Stimulated activated CD8-positive, alpha-beta memory T cell treated with anti-CD3 and anti-CD28 coated beads, Interleukin-12 subunit alpha, Interleukin-12 subunit beta, amount 100 ng/mL, for 24 hours (primary cell): ENCODE measurements around the gene ACER3.
"Not testable (repeated sequence)": the region's sequence is repeated elsewhere in the genome, so short reads cannot be mapped to it uniquely, and the experiment has no call there.

Experiments used
- DNase-seq: peaks from one replicate; pipeline ENCODE4 v3.0.0-alpha.2; 2020; ENCODE audit errors: extremely low read depth

The ACER3 gene

GRCh38 chr11:77057938-77058474, 197.3 kb downstream of the ACER3 start:
- DNase-seq: no peak

GRCh38 chr11:77058900-77059299, 198.2 kb downstream of the ACER3 start:
- DNase-seq: no peak

- DNase-seq: no peak
Observed at GRCh38 chr11:77059806-77060205, 199.1 kb downstream of the ACER3 start.

GRCh38 chr11:77060234-77060633, 199.5 kb downstream of the ACER3 start:
- no peak for DNase-seq

GRCh38 chr11:77061258-77061657, 200.5 kb downstream of the ACER3 start:
- not testable (repeated sequence) for DNase-seq

- no peak for DNase-seq
Observed at GRCh38 chr11:77062924-77063323, 202.2 kb downstream of the ACER3 start.

- DNase-seq: no peak
Observed at GRCh38 chr11:77063407-77063806, 202.7 kb downstream of the ACER3 start.

GRCh38 chr11:77063861-77064260, 203.1 kb downstream of the ACER3 start:
- DNase-seq: no peak

GRCh38 chr11:77064648-77065217, 204.0 kb downstream of the ACER3 start:
- no peak for DNase-seq

GRCh38 chr11:77065878-77066228, 205.1 kb downstream of the ACER3 start:
- no peak for DNase-seq

- DNase-seq: peak; percentile 75
Observed at GRCh38 chr11:77066229-77067042, 205.7 kb downstream of the ACER3 start, which contains the start of gene CAPN5. CAPN5 (plus strand) TSS chr11:77066971; CDS start chr11:77084887, 17,916 bp downstream.

GRCh38 chr11:77067861-77068443, 207.2 kb downstream of the ACER3 start:
- DNase-seq: no peak

- no peak for DNase-seq
Observed at GRCh38 chr11:77068457-77069335, 208.0 kb downstream of the ACER3 start.

GRCh38 chr11:77069336-77069968, 208.7 kb downstream of the ACER3 start:
- DNase-seq: no peak

GRCh38 chr11:77069969-77070582, 209.4 kb downstream of the ACER3 start:
- DNase-seq: no peak

GRCh38 chr11:77071077-77071476, 210.4 kb downstream of the ACER3 start:
- DNase-seq: no peak

- no peak for DNase-seq
Observed at GRCh38 chr11:77071671-77072605, 211.2 kb downstream of the ACER3 start.

- no peak for DNase-seq
Observed at GRCh38 chr11:77072851-77073327, 212.2 kb downstream of the ACER3 start.

- no peak for DNase-seq
Observed at GRCh38 chr11:77073328-77074001, 212.7 kb downstream of the ACER3 start.
